EL (cell line): ENCODE measurements around the gene HDAC9.
"Not testable (repeated sequence)": the region's sequence is repeated elsewhere in the genome, so short reads cannot be mapped to it uniquely, and the experiment has no call there.

Experiments
- DNase-seq: peaks from one replicate; pipeline ENCODE4 v3.0.0-alpha.2; 2016

Gene HDAC9

GRCh38 chr7:18667466-18667865, 171.9 kb downstream of the HDAC9 start:
- DNase-seq, result peak; percentile 83

- DNase-seq, result no peak
Measured at GRCh38 chr7:18671176-18671575, 175.6 kb downstream of the HDAC9 start.

- DNase-seq, result no peak
Measured at GRCh38 chr7:18675579-18675978, 180.0 kb downstream of the HDAC9 start.

- no peak for DNase-seq
Measured at GRCh38 chr7:18679261-18679660, 183.7 kb downstream of the HDAC9 start.

- DNase-seq, result no peak
Measured at GRCh38 chr7:18680576-18680975, 185.0 kb downstream of the HDAC9 start.

GRCh38 chr7:18684916-18685315, 189.4 kb downstream of the HDAC9 start:
- no peak for DNase-seq

- DNase-seq, result peak; percentile 27
Measured at GRCh38 chr7:18685971-18686370, 190.4 kb downstream of the HDAC9 start.

GRCh38 chr7:18689551-18689950, 194.0 kb downstream of the HDAC9 start:
- DNase-seq, result no peak

GRCh38 chr7:18693406-18693805, 197.9 kb downstream of the HDAC9 start:
- DNase-seq, result peak; percentile 76

- DNase-seq, result no peak
Measured at GRCh38 chr7:18693816-18694215, 198.3 kb downstream of the HDAC9 start.

- DNase-seq, result no peak
Measured at GRCh38 chr7:18694484-18694883, 198.9 kb downstream of the HDAC9 start.

- DNase-seq, result no peak
Measured at GRCh38 chr7:18694911-18695310, 199.4 kb downstream of the HDAC9 start.

GRCh38 chr7:18698258-18698734, 202.7 kb downstream of the HDAC9 start:
- DNase-seq, result no peak

- no peak for DNase-seq
Measured at GRCh38 chr7:18700147-18700546, 204.6 kb downstream of the HDAC9 start.

GRCh38 chr7:18702071-18702829, 206.7 kb downstream of the HDAC9 start:
- no peak for DNase-seq

GRCh38 chr7:18703685-18704084, 208.1 kb downstream of the HDAC9 start:
- DNase-seq, result no peak

GRCh38 chr7:18706670-18707069, 211.1 kb downstream of the HDAC9 start:
- DNase-seq, result no peak

GRCh38 chr7:18708204-18708603, 212.7 kb downstream of the HDAC9 start:
- DNase-seq, result no peak

GRCh38 chr7:18715988-18716387, 220.4 kb downstream of the HDAC9 start:
- DNase-seq, result no peak

- no peak for DNase-seq
Measured at GRCh38 chr7:18721429-18721828, 225.9 kb downstream of the HDAC9 start.

GRCh38 chr7:18724318-18724717, 228.8 kb downstream of the HDAC9 start:
- no peak for DNase-seq

GRCh38 chr7:18727115-18727870, 231.7 kb downstream of the HDAC9 start:
- DNase-seq, result no peak

GRCh38 chr7:18736012-18736411, 240.5 kb downstream of the HDAC9 start:
- not testable (repeated sequence) for DNase-seq

GRCh38 chr7:18740579-18740988, 245.0 kb downstream of the HDAC9 start:
- no peak for DNase-seq
